Transverse colon (tissue), 4 donors: ENCODE results near the gene PIANP. TPM values are rescaled to one million over a fixed set of nuclear protein-coding genes. Genes with fewer than 3 reads are reported as not detected.

ENCODE experiments used
- DNase-seq: peaks from one replicate; pipeline ENCODE4 v3.0.0-alpha.2; 2019
- H3K27ac ChIP-seq, 4 donors: fragments of 200-600 bp; sonication (generic); 2 replicates each; pipeline ENCODE4 v1.5.1; 2016 to 2018; ENCODE audit warnings: inconsistent platforms in 4 of 4
- H3K27me3 ChIP-seq: fragments of 200-600 bp; sonication (generic); 2 replicates; pipeline ENCODE4 v1.5.1; 2017; ENCODE audit warnings: inconsistent platforms
- H3K36me3 ChIP-seq, 4 donors: fragments of 200-600 bp; sonication (generic); 2 replicates each; pipeline ENCODE4 v1.5.1; 2017 to 2019; ENCODE audit warnings: inconsistent platforms in 4 of 4
- H3K4me1 ChIP-seq, 4 donors: fragments of 200-600 bp; sonication (generic); 2 replicates each; pipeline ENCODE4 v1.5.1; 2017 to 2020; ENCODE audit warnings: inconsistent platforms in 4 of 4
- H3K4me3 ChIP-seq, 4 donors: fragments of 200-600 bp; sonication (generic); 1 replicate in 1 of 4; 2 replicates in 3 of 4; pipeline versions ENCODE4 v1.5.1 to v1.6.1; 2017 to 2019; ENCODE audit warnings: inconsistent platforms in 4 of 4
- H3K9me3 ChIP-seq, 2 donors: fragments of 200-600 bp; sonication (generic); 2 replicates each; pipeline ENCODE4 v1.5.1; 2017 to 2019; ENCODE audit warnings: inconsistent platforms in 2 of 2
- EP300 ChIP-seq: sonication (generic); formaldehyde crosslinking; IDR thresholded peaks from one replicate; pipeline ENCODE4 v1.6.1; 2017; ENCODE audit warnings: antibody characterized with exemption, low read depth
- POLR2A ChIP-seq: fragments of 450-650 bp; IDR thresholded peaks from one replicate; pipeline ENCODE4 v1.6.1; 2016; ENCODE audit warnings: antibody characterized with exemption, mild to moderate bottlenecking, moderate library complexity
- POLR2AphosphoS5 ChIP-seq, 3 donors: sonication (generic); formaldehyde crosslinking; IDR thresholded peaks; one replicate each; pipeline ENCODE4 v1.6.1; 2016; ENCODE audit warnings: antibody characterized with exemption in 3 of 3
- WGBS, 2 donors: methylation state at CpG; one replicate each; pipeline ENCODE4 v1.1.5; 2018; ENCODE audit warnings: low coverage in 1 of 2; 5-methylcytosine and 5-hydroxymethylcytosine counted together
- in situ Hi-C, 4 donors: fragments of 200-750 bp; cut with MboI; loops; one replicate each; pipeline versions ENCODE4 v1.15.0 to v1.15.1; 2017; ENCODE audit warnings: low sequenced_read_pairs in 3 of 4, low pct_ligation_motif_present in 1 of 4, low pct_unique_long_range_greater_than_20kb in 1 of 4
- intact Hi-C: fragments of 100-400 bp; cut with DNase I; formaldehyde crosslinking; loops from one replicate; pipeline ENCODE4 v1.15.1; 2023; ENCODE audit warnings: low total_unique reads
- small RNA-seq, 4 donors: library from RNA; depleted of rRNA; stranded (forward); fragments of <200 nt; gene quantifications; one replicate each; pipeline ENCODE3, GENCODE V24; 2016
- total RNA-seq, 4 donors: library from RNA; depleted of rRNA; stranded (reverse); fragments of >200 nt; gene quantifications; one replicate each; pipeline ENCODE4 v1.1.0, GENCODE V29; 2016
- TF ChIP-seq, protein P1 (sequence below), 5 experiments: fragments of 200-600 bp in 3 of 5; fragments of 450-650 bp in 2 of 5; sonication (generic) in 3 of 5; IDR thresholded peaks; 1 replicate in 2 of 5; 2 replicates in 3 of 5; pipeline ENCODE4 v1.5.1; 2016 to 2017; ENCODE audit warnings: antibody characterized with exemption in 5 of 5, inconsistent platforms in 3 of 5, mild to moderate bottlenecking in 2 of 5, moderate library complexity in 1 of 5

The PIANP gene
- total RNA-seq, 4 donors from 2014 or later = 0.64 TPM; not detected in 3

DNA sequence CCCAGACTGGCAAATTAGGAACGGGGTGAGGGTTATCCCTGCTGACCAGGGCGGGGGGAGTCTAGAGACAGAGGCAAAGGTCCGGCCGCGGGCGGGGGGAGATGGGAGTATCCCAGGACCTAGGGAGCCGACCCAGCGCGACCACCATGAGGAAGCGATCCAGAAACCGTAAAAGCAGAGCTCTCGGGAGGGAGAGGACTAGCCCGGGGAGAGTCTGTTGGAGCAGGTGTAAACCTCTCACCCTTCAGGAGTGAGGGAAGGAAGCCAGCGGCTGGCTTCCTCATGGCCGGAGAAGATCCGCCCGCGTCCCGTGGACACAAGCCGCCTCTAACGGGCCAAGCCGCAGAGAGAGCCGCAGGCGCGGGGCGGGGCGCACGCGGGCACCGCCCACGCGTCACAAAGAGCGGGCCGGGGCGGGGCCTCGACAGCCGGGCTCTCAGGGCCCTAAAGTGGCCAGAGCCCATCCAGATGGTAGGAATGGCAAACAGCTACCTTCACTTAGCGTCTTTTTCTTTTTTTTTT is 53.5 kb downstream of the PIANP start, which contains the start of gene ACRBP:
Gene ACRBP (minus strand): TSS at position 350 of the 522 bp plus-strand sequence. CDS start 66 bp downstream, at position 284.
- H3K36me3 ChIP-seq = peaks cover 0 to 25% (median 12%) of the 10 kb centered on the region in 4 donors
- intact Hi-C loops = no loop called here
- TF ChIP-seq POLR2A (peak; percentile 33), POLR2AphosphoS5 (IDR thresholded peaks at IDR 0.05) (peak; percentile 23 to 70 (median 56))
- TF ChIP-seq, protein P1, sequence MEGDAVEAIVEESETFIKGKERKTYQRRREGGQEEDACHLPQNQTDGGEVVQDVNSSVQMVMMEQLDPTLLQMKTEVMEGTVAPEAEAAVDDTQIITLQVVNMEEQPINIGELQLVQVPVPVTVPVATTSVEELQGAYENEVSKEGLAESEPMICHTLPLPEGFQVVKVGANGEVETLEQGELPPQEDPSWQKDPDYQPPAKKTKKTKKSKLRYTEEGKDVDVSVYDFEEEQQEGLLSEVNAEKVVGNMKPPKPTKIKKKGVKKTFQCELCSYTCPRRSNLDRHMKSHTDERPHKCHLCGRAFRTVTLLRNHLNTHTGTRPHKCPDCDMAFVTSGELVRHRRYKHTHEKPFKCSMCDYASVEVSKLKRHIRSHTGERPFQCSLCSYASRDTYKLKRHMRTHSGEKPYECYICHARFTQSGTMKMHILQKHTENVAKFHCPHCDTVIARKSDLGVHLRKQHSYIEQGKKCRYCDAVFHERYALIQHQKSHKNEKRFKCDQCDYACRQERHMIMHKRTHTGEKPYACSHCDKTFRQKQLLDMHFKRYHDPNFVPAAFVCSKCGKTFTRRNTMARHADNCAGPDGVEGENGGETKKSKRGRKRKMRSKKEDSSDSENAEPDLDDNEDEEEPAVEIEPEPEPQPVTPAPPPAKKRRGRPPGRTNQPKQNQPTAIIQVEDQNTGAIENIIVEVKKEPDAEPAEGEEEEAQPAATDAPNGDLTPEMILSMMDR (IDR thresholded peaks at IDR 0.05) = no peak
- H3K4me1 ChIP-seq = peaks cover 0 to 19% (median 7%) of the 10 kb centered on the region in 4 donors
- H3K4me3 ChIP-seq = peak within 1 kb of the TSS; percentile 38 to 62 (median 49)
- H3K9me3 ChIP-seq = no peaks in the 10 kb centered on the region
- peak within 1 kb of the TSS; percentile 43 to 81 (median 62) for H3K27ac ChIP-seq
- in situ Hi-C loops = no loop called here
- DNase-seq = peak; percentile 86
- 8 to 21% methylated on average over 5 to 38 of the region's 38 CpGs for WGBS, 2 donors
- no peaks in the 10 kb centered on the region for H3K27me3 ChIP-seq

- in situ Hi-C loops (no loop called here), intact Hi-C loops (no loop called here)
- peaks cover 0 to 19% (median 7%) of the 10 kb centered on the region in 4 donors for H3K4me1 ChIP-seq
- peak overlapping the region; percentile 43 to 81 (median 62) for H3K27ac ChIP-seq
- H3K4me3 ChIP-seq = peak overlapping the region; percentile 38 to 62 (median 49)
- H3K27me3 ChIP-seq = no peaks in the 10 kb centered on the region
- peaks cover 0 to 20% (median 10%) of the 10 kb centered on the region in 4 donors for H3K36me3 ChIP-seq
- no peak for DNase-seq
- TF ChIP-seq, protein P1 (IDR thresholded peaks at IDR 0.05) = no peak
- TF ChIP-seq EP300 (no peak), POLR2AphosphoS5 (IDR thresholded peaks at IDR 0.05) (no peak), POLR2A (no peak)
- WGBS, 2 donors = 58 to 68% methylated on average over 3 to 28 of the region's 28 CpGs
- H3K9me3 ChIP-seq = no peaks in the 10 kb centered on the region
Measured at GRCh38 chr12:6646276-6647082, 54.1 kb downstream of the PIANP start.

GRCh38 chr12:6644903-6645302 is 55.7 kb downstream of the PIANP start:
- intact Hi-C loops (no loop called here), in situ Hi-C loops (no loop called here)
- 31 to 34% methylated on average over 3 to 5 of the region's 5 CpGs for WGBS, 2 donors
- no peak overlapping the region for H3K4me3 ChIP-seq
- no peaks in the 10 kb centered on the region for H3K9me3 ChIP-seq
- H3K36me3 ChIP-seq = peaks cover 0 to 4% (median 2%) of the 10 kb centered on the region in 4 donors
- no peaks in the 10 kb centered on the region for H3K27me3 ChIP-seq
- DNase-seq = peak; percentile 54
- no peak for TF ChIP-seq EP300
- TF ChIP-seq, protein P1 (IDR thresholded peaks at IDR 0.05) = peak in 1 of 5 experiments; percentile 27
- H3K4me1 ChIP-seq = peaks cover 0 to 19% (median 7%) of the 10 kb centered on the region in 4 donors
- H3K27ac ChIP-seq = peak overlapping the region in 3 of 4 donors; percentile 2 to 43 (median 20)

GRCh38 chr12:6644257-6644596 is 56.4 kb downstream of the PIANP start:
- WGBS, 2 donors = 47 to 67% methylated on average over 5 to 6 of the region's 6 CpGs
- intact Hi-C loops (no loop called here), in situ Hi-C loops (no loop called here)
- Histone ChIP-seq H3K9me3 (no peaks in the 10 kb centered on the region), H3K27me3 (no peaks in the 10 kb centered on the region), H3K4me3 (no peak overlapping the region), H3K27ac (peak overlapping the region; percentile 2 to 43 (median 22)), H3K36me3 (no peaks in the 10 kb centered on the region), H3K4me1 (peaks cover 0 to 19% (median 7%) of the 10 kb centered on the region in 4 donors)
- DNase-seq = no peak
- no peak for TF ChIP-seq POLR2A

Small RNA genes within 50 kb of the gene (small RNA-seq; reads per million reads assigned to genes)
- 0 reads per million in 4 donors for gene RNU6-781P

Other genes with a start within 250 kb of the PIANP start
- 10 to 100 TPM; 47.6 to 99.1 (median 79.3) TPM for gene TAPBPL, start 248.8 kb downstream of the PIANP start, total RNA-seq
- 10 to 100 TPM in 3 of 4 donors, 1 to 10 TPM in 1; 2.6 to 23.1 (median 17.7) TPM for gene VAMP1, start 230.1 kb downstream of the PIANP start, total RNA-seq
- gene MRPL51, start 207.6 kb downstream of the PIANP start, total RNA-seq = 10 to 100 TPM in 3 of 4 donors, 1 to 10 TPM in 1; 2.6 to 49.7 (median 40.9) TPM
- 10 to 100 TPM; 18.3 to 20.2 (median 19.2) TPM for gene NCAPD2, start 206.7 kb downstream of the PIANP start, total RNA-seq
- gene GAPDH, start 166.3 kb downstream of the PIANP start, total RNA-seq = 1,000 to 10,000 TPM; 1,806 to 2,946 (median 2,333) TPM
- 10 to 100 TPM in 1 of 4 donors, 1 to 10 TPM in 3; 6.1 to 54.2 (median 8.0) TPM for gene IFFO1, start 144.8 kb downstream of the PIANP start, total RNA-seq
- 100 to 1,000 TPM in 1 of 4 donors, 10 to 100 TPM in 3; 12.8 to 167 (median 30.5) TPM for gene NOP2, start 132.5 kb downstream of the PIANP start, total RNA-seq
- gene CHD4, start 93.4 kb downstream of the PIANP start, total RNA-seq = 100 to 1,000 TPM; 142 to 165 (median 154) TPM
- gene LPAR5, start 64.9 kb downstream of the PIANP start, total RNA-seq = 10 to 100 TPM; 27.9 to 50.1 (median 30.2) TPM
- gene ACRBP, start 53.4 kb downstream of the PIANP start, total RNA-seq = 1 to 10 TPM in 3 of 4 donors, not detected in 1; 2.2 to 2.9 (median 2.7) TPM
- gene ING4, start 37.7 kb downstream of the PIANP start, total RNA-seq = 100 to 1,000 TPM in 1 of 4 donors, 10 to 100 TPM in 3; 41.8 to 165 (median 56.6) TPM
- gene ZNF384, start 11.4 kb downstream of the PIANP start, total RNA-seq = 10 to 100 TPM; 34.8 to 49.4 (median 42.8) TPM
- gene COPS7A, start 23.2 kb upstream of the PIANP start, total RNA-seq = 10 to 100 TPM; 13.1 to 44.9 (median 36.9) TPM
- 100 to 1,000 TPM; 100 to 360 (median 164) TPM for gene MLF2, start 52.3 kb upstream of the PIANP start, total RNA-seq
- 100 to 1,000 TPM in 1 of 4 donors, 10 to 100 TPM in 3; 64.0 to 124 (median 83.9) TPM for gene PTMS, start 65.5 kb upstream of the PIANP start, total RNA-seq
- 1 to 10 TPM in 1 of 4 donors, under 1 TPM in 1, not detected in 2; 0.68 to 1.4 TPM for gene LAG3, start 71.7 kb upstream of the PIANP start, total RNA-seq
- 1 to 10 TPM in 3 of 4 donors, under 1 TPM in 1; 1.00 to 7.9 (median 2.8) TPM for gene CD4, start 88.7 kb upstream of the PIANP start, total RNA-seq
- 1 to 10 TPM in 3 of 4 donors, not detected in 1; 3.0 to 6.4 (median 3.1) TPM for gene GPR162, start 121.0 kb upstream of the PIANP start, total RNA-seq
- gene P3H3, start 127.6 kb upstream of the PIANP start, total RNA-seq = 10 to 100 TPM in 3 of 4 donors, 1 to 10 TPM in 1; 5.9 to 32.9 (median 14.4) TPM
- under 1 TPM in 2 of 4 donors, not detected in 2; 0.14 to 0.32 TPM for gene GNB3, start 140.1 kb upstream of the PIANP start, total RNA-seq
- gene CDCA3, start 150.5 kb upstream of the PIANP start, total RNA-seq = 1 to 10 TPM in 3 of 4 donors, not detected in 1; 3.0 to 8.8 (median 3.3) TPM
- 100 to 1,000 TPM in 1 of 4 donors, 10 to 100 TPM in 3; 30.5 to 171 (median 35.4) TPM for gene USP5, start 151.3 kb upstream of the PIANP start, total RNA-seq
- gene TPI1, start 166.7 kb upstream of the PIANP start, total RNA-seq = 100 to 1,000 TPM; 360 to 671 (median 400) TPM
- gene SPSB2, start 172.5 kb upstream of the PIANP start, total RNA-seq = 10 to 100 TPM in 2 of 4 donors, 1 to 10 TPM in 2; 4.5 to 21.0 (median 8.2) TPM
- gene LRRC23, start 204.0 kb upstream of the PIANP start, total RNA-seq = 10 to 100 TPM in 1 of 4 donors, 1 to 10 TPM in 1, under 1 TPM in 1, not detected in 1; 0.60 to 11.3 (median 5.9) TPM
- 10 to 100 TPM in 2 of 4 donors, 1 to 10 TPM in 2; 7.2 to 14.1 (median 9.6) TPM for gene ENO2, start 213.8 kb upstream of the PIANP start, total RNA-seq
- gene ATN1, start 227.1 kb upstream of the PIANP start, total RNA-seq = 100 to 1,000 TPM in 2 of 4 donors, 10 to 100 TPM in 2; 59.1 to 160 (median 112) TPM
- not detected for gene RNU7-1, start 243.0 kb upstream of the PIANP start, total RNA-seq
- gene C12orf57, start 243.2 kb upstream of the PIANP start, total RNA-seq = 100 to 1,000 TPM; 303 to 452 (median 386) TPM